ENCODE data around the gene ASIC2. TPM values are rescaled to one million over a fixed set of nuclear protein-coding genes. Genes with fewer than 3 reads are reported as not detected.
"Not testable (repeated sequence)": the region's sequence is repeated elsewhere in the genome, so short reads cannot be mapped to it uniquely, and the experiment has no call there.

The ASIC2 gene
- total RNA-seq, 2 experiments from 2014 or later: not detected

DNA sequence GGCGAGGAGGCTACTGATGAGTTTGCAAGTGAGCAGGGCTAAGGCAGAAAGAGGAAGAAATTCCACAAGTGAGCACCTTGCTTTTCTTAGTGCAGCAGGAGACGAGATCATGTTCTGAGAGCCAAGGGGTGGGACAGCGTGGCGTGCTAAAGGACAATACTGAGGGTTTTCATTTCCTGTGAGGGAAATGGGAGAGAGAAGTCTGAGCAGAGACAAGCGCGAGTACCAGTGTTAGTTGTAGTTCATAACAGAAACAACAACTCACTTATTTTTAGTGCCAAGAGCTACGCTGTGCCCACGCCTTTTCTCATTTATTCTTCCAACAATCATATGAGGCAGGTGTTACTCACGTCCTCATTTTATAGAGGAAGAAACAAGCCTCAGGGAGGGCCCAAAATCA is 299.1 kb downstream of the ASIC2 start:
- no peaks in the 10 kb centered on the region for H3K36me3 Mint-ChIP-seq
- peaks cover 17% of the 10 kb centered on the region for H3K27me3 Mint-ChIP-seq
- DNase-seq: no peak
- peaks cover 4% of the 10 kb centered on the region for H3K4me1 Mint-ChIP-seq
- H3K27ac Mint-ChIP-seq: no peak overlapping the region
- peaks cover 4% of the 10 kb centered on the region for H3K9me3 Mint-ChIP-seq
- H3K4me3 Mint-ChIP-seq: no peak overlapping the region

GRCh38 chr17:32992321-32993033 is 300.6 kb downstream of the ASIC2 start:
- Mint-ChIP-seq H3K9me3 (peaks cover 12% of the 10 kb centered on the region), H3K27ac (no peak overlapping the region), H3K36me3 (no peaks in the 10 kb centered on the region), H3K4me1 (no peaks in the 10 kb centered on the region), H3K4me3 (no peak overlapping the region), H3K27me3 (peaks cover 7% of the 10 kb centered on the region)
- DNase-seq: no peak

GRCh38 chr17:32988481-32989101 is 304.5 kb downstream of the ASIC2 start:
- Mint-ChIP-seq H3K27ac (no peak overlapping the region), H3K36me3 (no peaks in the 10 kb centered on the region), H3K4me3 (no peak overlapping the region), H3K4me1 (no peaks in the 10 kb centered on the region), H3K27me3 (peaks cover 11% of the 10 kb centered on the region), H3K9me3 (peaks cover 12% of the 10 kb centered on the region)
- no peak for DNase-seq

GRCh38 chr17:32987868-32988267 is 305.2 kb downstream of the ASIC2 start:
- Mint-ChIP-seq H3K27me3 (peaks cover 11% of the 10 kb centered on the region), H3K9me3 (peaks cover 12% of the 10 kb centered on the region)
- H3K4me1 Mint-ChIP-seq, H3K36me3 Mint-ChIP-seq, H3K27ac Mint-ChIP-seq, H3K4me3 Mint-ChIP-seq, DNase-seq: not testable (repeated sequence)

- Mint-ChIP-seq H3K27me3 (peaks cover 11% of the 10 kb centered on the region), H3K9me3 (peaks cover 16% of the 10 kb centered on the region)
- not testable (repeated sequence) for H3K36me3 Mint-ChIP-seq, H3K4me1 Mint-ChIP-seq, DNase-seq, H3K27ac Mint-ChIP-seq, H3K4me3 Mint-ChIP-seq
These were observed 305.7 kb downstream of the ASIC2 start for GRCh38 chr17:32987453-32987805.

DNA sequence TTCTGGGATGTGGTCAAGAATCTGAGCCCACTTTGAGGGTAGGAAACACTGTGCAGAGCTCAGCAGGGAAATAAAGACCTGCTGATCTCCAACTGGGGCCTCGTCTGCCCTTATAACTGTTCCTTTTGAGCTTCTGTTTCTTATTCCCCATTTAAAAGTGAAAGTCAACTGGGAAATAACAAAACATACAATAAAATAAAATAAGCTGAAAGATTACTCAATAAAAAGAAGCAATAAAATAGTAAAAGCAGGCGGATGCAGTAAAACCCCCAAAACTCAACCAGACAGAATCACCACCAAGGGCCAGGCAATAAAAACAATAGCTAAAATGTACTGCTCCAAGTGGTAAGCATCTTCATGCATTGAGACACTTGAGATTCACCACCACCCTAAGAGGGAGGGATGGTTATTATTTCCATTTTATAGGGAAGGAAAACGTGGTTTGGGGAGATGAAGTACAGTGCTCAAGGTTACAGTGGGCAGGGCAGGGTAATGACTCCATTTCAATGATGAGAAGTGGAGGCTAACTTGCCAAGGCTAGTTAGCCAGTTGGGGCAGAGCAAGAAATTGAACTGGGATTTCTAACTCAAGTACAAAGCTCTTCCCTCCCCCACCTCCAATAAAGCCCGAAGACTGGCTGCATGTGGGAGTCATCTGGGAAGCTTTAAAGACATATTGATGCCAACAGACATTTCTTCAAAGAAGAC is 307.9 kb downstream of the ASIC2 start:
- Mint-ChIP-seq H3K36me3 (no peaks in the 10 kb centered on the region), H3K4me1 (no peaks in the 10 kb centered on the region), H3K9me3 (peaks cover 21% of the 10 kb centered on the region), H3K27ac (no peak overlapping the region), H3K4me3 (no peak overlapping the region), H3K27me3 (peaks cover 19% of the 10 kb centered on the region)
- DNase-seq: no peak

DNA sequence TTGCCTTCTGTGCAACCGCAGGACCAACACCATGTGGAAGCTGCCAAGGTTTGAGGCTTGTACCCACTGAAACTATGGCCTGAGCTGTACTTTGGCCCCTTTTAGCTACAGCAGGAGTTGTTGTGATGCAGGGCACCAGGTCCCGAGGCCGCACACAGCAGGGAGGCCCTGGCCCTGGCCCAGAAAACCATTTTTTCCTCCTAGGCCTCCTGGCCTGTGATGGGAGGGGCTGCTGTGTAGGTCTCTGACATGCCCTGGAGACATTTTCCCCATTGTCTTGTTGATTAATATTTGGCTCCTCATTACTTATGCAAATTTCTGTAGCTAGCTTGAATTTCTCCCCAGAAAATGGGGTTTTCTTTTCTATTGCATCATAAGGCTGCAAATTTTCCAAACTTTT is 311.5 kb downstream of the ASIC2 start:
- H3K27me3 Mint-ChIP-seq: peaks cover 24% of the 10 kb centered on the region
- DNase-seq, H3K4me1 Mint-ChIP-seq, H3K9me3 Mint-ChIP-seq, H3K27ac Mint-ChIP-seq, H3K36me3 Mint-ChIP-seq, H3K4me3 Mint-ChIP-seq: not testable (repeated sequence)

GRCh38 chr17:32980230-32980629 is 312.9 kb downstream of the ASIC2 start:
- H3K27me3 Mint-ChIP-seq: peaks cover 22% of the 10 kb centered on the region
- no peaks in the 10 kb centered on the region for H3K4me1 Mint-ChIP-seq
- DNase-seq: no peak
- H3K9me3 Mint-ChIP-seq: peaks cover 9% of the 10 kb centered on the region
- H3K36me3 Mint-ChIP-seq: no peaks in the 10 kb centered on the region
- H3K27ac Mint-ChIP-seq: no peak overlapping the region
- H3K4me3 Mint-ChIP-seq: no peak overlapping the region

DNA sequence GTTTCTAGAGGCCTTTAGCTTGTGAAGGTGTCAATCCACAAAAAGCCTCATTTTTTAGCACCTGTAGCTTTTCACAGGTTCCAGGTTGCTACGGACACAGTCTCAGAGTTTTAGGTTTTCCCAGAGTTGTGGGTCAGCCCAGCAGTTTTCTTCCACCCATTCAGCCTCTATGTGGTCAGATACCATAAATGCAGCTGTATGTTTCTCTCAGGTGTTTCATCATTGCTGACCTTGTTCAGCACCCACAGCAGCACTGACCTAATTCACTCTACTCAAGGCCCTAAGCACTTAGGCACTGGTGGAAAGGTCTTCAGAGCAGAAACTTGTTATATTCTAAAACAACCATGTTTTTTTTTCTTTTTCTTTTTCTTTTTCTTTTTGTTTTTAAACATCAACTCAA is 316.5 kb downstream of the ASIC2 start:
- Mint-ChIP-seq H3K4me1 (no peaks in the 10 kb centered on the region), H3K4me3 (no peak overlapping the region), H3K27me3 (peaks cover 9% of the 10 kb centered on the region), H3K36me3 (no peaks in the 10 kb centered on the region), H3K9me3 (no peaks in the 10 kb centered on the region), H3K27ac (no peak overlapping the region)
- DNase-seq: no peak

DNA sequence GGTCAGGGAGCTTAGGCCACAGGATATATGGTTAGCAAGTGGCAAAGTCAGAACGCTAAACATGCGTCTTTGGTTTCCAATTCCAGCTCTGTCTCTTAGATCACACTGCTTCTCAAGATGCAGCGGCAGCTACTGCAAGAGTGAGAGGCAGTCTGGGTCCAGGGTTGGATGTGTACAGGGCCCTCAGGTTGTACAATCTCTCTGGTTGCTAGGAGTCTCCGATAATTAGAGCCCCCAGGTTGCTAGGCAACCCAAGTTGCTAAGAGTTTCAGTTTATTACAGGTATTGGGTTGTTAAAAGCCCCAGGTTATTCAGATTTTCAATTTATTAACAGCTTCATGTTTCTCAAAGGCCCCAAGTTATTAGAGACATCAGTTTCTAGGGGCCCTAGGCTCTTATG is 317.0 kb downstream of the ASIC2 start:
- peaks cover 3% of the 10 kb centered on the region for H3K4me1 Mint-ChIP-seq
- no peak for DNase-seq
- no peaks in the 10 kb centered on the region for H3K36me3 Mint-ChIP-seq
- no peaks in the 10 kb centered on the region for H3K9me3 Mint-ChIP-seq
- H3K27me3 Mint-ChIP-seq: peaks cover 9% of the 10 kb centered on the region
- no peak overlapping the region for H3K4me3 Mint-ChIP-seq
- no peak overlapping the region for H3K27ac Mint-ChIP-seq

- H3K9me3 Mint-ChIP-seq: peaks cover 10% of the 10 kb centered on the region
- peaks cover 5% of the 10 kb centered on the region for H3K4me1 Mint-ChIP-seq
- no peak overlapping the region for H3K27ac Mint-ChIP-seq
- DNase-seq: peak; percentile 10
- H3K36me3 Mint-ChIP-seq: no peaks in the 10 kb centered on the region
- peaks cover 9% of the 10 kb centered on the region for H3K27me3 Mint-ChIP-seq
- no peak overlapping the region for H3K4me3 Mint-ChIP-seq
These were observed 321.9 kb downstream of the ASIC2 start for GRCh38 chr17:32971171-32971570.

DNA sequence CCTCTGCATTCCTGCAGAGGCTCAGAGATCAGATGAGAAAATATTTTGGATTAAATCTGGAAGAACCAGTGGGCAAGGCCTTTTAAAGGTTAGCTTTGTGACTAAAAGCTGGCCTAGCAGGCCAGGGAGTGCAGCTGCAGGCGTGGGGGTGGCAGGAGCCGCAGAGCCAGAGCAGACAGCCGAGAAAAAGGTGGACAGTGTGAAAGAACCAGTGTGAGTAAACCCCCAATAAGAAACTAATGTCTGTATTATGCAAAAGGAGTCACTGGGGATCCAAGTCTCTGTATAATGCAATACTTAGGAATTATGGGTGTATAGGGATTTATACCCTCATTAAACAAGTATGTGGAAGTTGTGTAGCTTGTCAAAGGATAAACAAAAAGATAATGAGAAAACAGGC is 322.8 kb downstream of the ASIC2 start:
- Mint-ChIP-seq H3K4me3 (no peak overlapping the region), H3K4me1 (peaks cover 5% of the 10 kb centered on the region), H3K27me3 (peaks cover 15% of the 10 kb centered on the region), H3K36me3 (no peaks in the 10 kb centered on the region), H3K27ac (no peak overlapping the region), H3K9me3 (peaks cover 10% of the 10 kb centered on the region)
- no peak for DNase-seq

- not testable (repeated sequence) for H3K4me1 Mint-ChIP-seq, H3K36me3 Mint-ChIP-seq, H3K27ac Mint-ChIP-seq, DNase-seq, H3K4me3 Mint-ChIP-seq
- peaks cover 10% of the 10 kb centered on the region for H3K9me3 Mint-ChIP-seq
- peaks cover 22% of the 10 kb centered on the region for H3K27me3 Mint-ChIP-seq
These were observed 323.9 kb downstream of the ASIC2 start for GRCh38 chr17:32969231-32969630.

GRCh38 chr17:32964541-32964940 is 328.6 kb downstream of the ASIC2 start:
- H3K27me3 Mint-ChIP-seq: peaks cover 23% of the 10 kb centered on the region
- no peak for DNase-seq
- H3K27ac Mint-ChIP-seq: no peak overlapping the region
- H3K9me3 Mint-ChIP-seq: peaks cover 1% of the 10 kb centered on the region
- no peak overlapping the region for H3K4me3 Mint-ChIP-seq
- H3K4me1 Mint-ChIP-seq: no peaks in the 10 kb centered on the region
- H3K36me3 Mint-ChIP-seq: no peaks in the 10 kb centered on the region
